Lower leg skin (tissue), 4 donors: Measurements from ENCODE around the gene CLEC20A. TPM values are rescaled to one million over a fixed set of nuclear protein-coding genes. Genes with fewer than 3 reads are reported as not detected.

Experiments used
- DNase-seq, 2 donors: peaks; one replicate each; pipeline ENCODE4 v3.0.0-alpha.2; 2019; ENCODE audit warnings: low spot score in 2 of 2
- H3K4me3 ChIP-seq: fragments of 200-600 bp; sonication (generic); 2 replicates; pipeline ENCODE4 v1.5.1; 2017; ENCODE audit warnings: mild to moderate bottlenecking, low read depth; ENCODE audit not compliant: poor library complexity, severe bottlenecking
- CTCF ChIP-seq, 3 donors: fragments of 450-650 bp; IDR thresholded peaks; one replicate each; pipeline ENCODE4 v1.5.1; 2016; ENCODE audit warnings: antibody characterized with exemption in 3 of 3, mild to moderate bottlenecking in 3 of 3, moderate library complexity in 2 of 3
- POLR2A ChIP-seq, 2 donors: fragments of 450-650 bp; IDR thresholded peaks; one replicate each; pipeline ENCODE4 v1.6.1; 2016 to 2017; ENCODE audit warnings: antibody characterized with exemption in 2 of 2, mild to moderate bottlenecking in 1 of 2, moderate library complexity in 1 of 2
- WGBS, 2 donors: methylation state at CpG; one replicate each; pipeline ENCODE4 v1.1.5; 2018; 5-methylcytosine and 5-hydroxymethylcytosine counted together
- intact Hi-C: fragments of 100-400 bp; cut with DNase I; formaldehyde crosslinking; loops from one replicate; pipeline ENCODE4 v1.15.0; 2023; ENCODE audit warnings: low total_unique reads
- total RNA-seq, 4 donors: library from RNA; depleted of rRNA; stranded (reverse); fragments of >200 nt; gene quantifications; one replicate each; pipeline ENCODE4 v1.1.0, GENCODE V29; 2016

CLEC20A gene
- total RNA-seq, 4 donors from 2014 or later: not detected

- TF ChIP-seq POLR2A (IDR thresholded peaks at IDR 0.05): no peak
- no peak for TF ChIP-seq CTCF (IDR thresholded peaks at IDR 0.05)
- no peak overlapping the region for H3K4me3 ChIP-seq
- DNase-seq: no peak
- intact Hi-C loops: loop anchor here (10.0 kb wide), 1 partner anchor 201 kb away; no protein-coding TSS in a partner anchor
- 93 to 96% methylated on average over 4 of the region's 4 CpGs for WGBS, 2 donors
Observed at GRCh38 chr1:178516110-178516509, 19.3 kb upstream of the CLEC20A start.

GRCh38 chr1:178513278-178513983 lies 16.7 kb upstream of the CLEC20A start:
- intact Hi-C loops: loop anchor here (10.0 kb wide), 1 partner anchor 199 kb away; no protein-coding TSS in a partner anchor
- WGBS, 2 donors: 33 to 52% methylated on average over 14 of the region's 14 CpGs
- no peak overlapping the region for H3K4me3 ChIP-seq
- TF ChIP-seq POLR2A (IDR thresholded peaks at IDR 0.05) (no peak), CTCF (IDR thresholded peaks at IDR 0.05) (no peak)
- DNase-seq: no peak

- intact Hi-C loops: loop anchor here (10.0 kb wide), 1 partner anchor 198 kb away; no protein-coding TSS in a partner anchor
- 96 to 98% methylated on average over 19 of the region's 19 CpGs for WGBS, 2 donors
- H3K4me3 ChIP-seq: no peak within 1 kb of the TSS
- no peak for TF ChIP-seq CTCF (IDR thresholded peaks at IDR 0.05)
- TF ChIP-seq POLR2A (IDR thresholded peaks at IDR 0.05): no peak
- DNase-seq: no peak
Observed at GRCh38 chr1:178512566-178513277, 16.0 kb upstream of the CLEC20A start, which contains the start of gene TEX35. TSS of gene TEX35 (plus strand) at chr1:178513109. CDS start at chr1:178513189, 80 bp downstream.

- no peak for TF ChIP-seq CTCF (IDR thresholded peaks at IDR 0.05)
- TF ChIP-seq POLR2A (IDR thresholded peaks at IDR 0.05): no peak
- intact Hi-C loops: loop anchor here (10.0 kb wide), 1 partner anchor 195 kb away; no protein-coding TSS in a partner anchor
- 59 to 71% methylated on average over 4 of the region's 4 CpGs for WGBS, 2 donors
Observed at GRCh38 chr1:178510155-178510554, 13.4 kb upstream of the CLEC20A start.

GRCh38 chr1:178509414-178510007 lies 12.7 kb upstream of the CLEC20A start:
- 69 to 78% methylated on average over 5 of the region's 5 CpGs for WGBS, 2 donors
- intact Hi-C loops: loop anchor here (10.0 kb wide), 1 partner anchor 195 kb away; no protein-coding TSS in a partner anchor
- no peak overlapping the region for H3K4me3 ChIP-seq
- DNase-seq: no peak
- TF ChIP-seq CTCF (IDR thresholded peaks at IDR 0.05) (no peak), POLR2A (IDR thresholded peaks at IDR 0.05) (no peak)

More at GRCh38 chr1:178510155-178510554, 13.4 kb upstream of the CLEC20A start:
- H3K4me3 ChIP-seq: no peak overlapping the region
- DNase-seq: no peak
